ENCODE measurements around the gene ST7. TPM values are rescaled to one million over a fixed set of nuclear protein-coding genes. Genes with fewer than 3 reads are reported as not detected.

The ST7 gene
- total RNA-seq, 2 experiments from 2014 or later, result 9.6 to 10.7 TPM

GRCh38 chr7:117250245-117250644 is 296.9 kb downstream of the ST7 start:
- DNase-seq (ENCODE audit: low spot score), result no peak
- no TSS peak for BruUV-seq (replicated peaks)
- Histone ChIP-seq H3K27ac (ENCODE audit: low read depth, low read length, poor library complexity, severe bottlenecking) (no peak overlapping the region), H3K4me2 (ENCODE audit: low read length) (no peak overlapping the region), H4K20me1 (ENCODE audit: insufficient read depth, low read length) (no peaks in the 10 kb centered on the region), H3K4me1 (ENCODE audit: insufficient read depth, low read length, poor library complexity, severe bottlenecking) (no peaks in the 10 kb centered on the region), H2AFZ (ENCODE audit: low read length) (no peak overlapping the region), H3K4me3 (ENCODE audit: low read depth, low read length, poor library complexity, severe bottlenecking) (no peak overlapping the region), H3K79me2 (ENCODE audit: insufficient read depth, low read depth, low read length) (no peaks in the 10 kb centered on the region), H3K9me3 (ENCODE audit: low read length) (no peaks in the 10 kb centered on the region), H3K9me2 (ENCODE audit: insufficient read depth, low read length) (no peaks in the 10 kb centered on the region), H3K36me3 (ENCODE audit: insufficient read depth, low read length) (no peaks in the 10 kb centered on the region)
- ChIA-PET POLR2A (interaction anchor here (0.8 to 1.1 kb wide), 3 partner anchors 14 to 124 kb away, joined by 3 read pairs; no protein-coding TSS in a partner anchor), CTCF (ENCODE audit: unreplicated experiment) (no interaction called here)
- intact Hi-C loops (cut with micrococcal nuclease; ENCODE audit: unreplicated experiment), result no loop called here
- TF ChIP-seq, protein P1, sequence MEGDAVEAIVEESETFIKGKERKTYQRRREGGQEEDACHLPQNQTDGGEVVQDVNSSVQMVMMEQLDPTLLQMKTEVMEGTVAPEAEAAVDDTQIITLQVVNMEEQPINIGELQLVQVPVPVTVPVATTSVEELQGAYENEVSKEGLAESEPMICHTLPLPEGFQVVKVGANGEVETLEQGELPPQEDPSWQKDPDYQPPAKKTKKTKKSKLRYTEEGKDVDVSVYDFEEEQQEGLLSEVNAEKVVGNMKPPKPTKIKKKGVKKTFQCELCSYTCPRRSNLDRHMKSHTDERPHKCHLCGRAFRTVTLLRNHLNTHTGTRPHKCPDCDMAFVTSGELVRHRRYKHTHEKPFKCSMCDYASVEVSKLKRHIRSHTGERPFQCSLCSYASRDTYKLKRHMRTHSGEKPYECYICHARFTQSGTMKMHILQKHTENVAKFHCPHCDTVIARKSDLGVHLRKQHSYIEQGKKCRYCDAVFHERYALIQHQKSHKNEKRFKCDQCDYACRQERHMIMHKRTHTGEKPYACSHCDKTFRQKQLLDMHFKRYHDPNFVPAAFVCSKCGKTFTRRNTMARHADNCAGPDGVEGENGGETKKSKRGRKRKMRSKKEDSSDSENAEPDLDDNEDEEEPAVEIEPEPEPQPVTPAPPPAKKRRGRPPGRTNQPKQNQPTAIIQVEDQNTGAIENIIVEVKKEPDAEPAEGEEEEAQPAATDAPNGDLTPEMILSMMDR (conservative IDR thresholded peaks at IDR 0.05; ENCODE audit: low read length), result no peak

DNA sequence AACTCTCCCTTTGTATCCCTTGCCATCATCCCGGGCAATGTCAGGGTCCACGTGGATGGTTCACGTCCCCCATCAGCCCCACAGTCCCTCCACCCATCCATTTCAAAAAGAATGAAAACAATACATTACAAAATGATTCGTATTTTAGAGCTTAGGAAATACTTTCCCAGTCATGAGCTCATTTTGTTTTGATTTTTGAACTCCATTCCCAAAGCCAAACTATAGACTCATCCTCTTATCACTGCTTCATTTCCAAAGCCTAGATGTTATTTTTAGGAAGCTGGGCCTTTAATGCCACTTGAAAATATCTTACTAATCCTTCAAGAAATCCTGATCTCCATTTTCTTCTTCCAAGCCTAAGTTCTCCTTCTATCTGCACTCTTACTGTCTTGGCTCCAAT is 297.5 kb downstream of the ST7 start:
- no peaks in the 10 kb centered on the region for H3K4me1 ChIP-seq (ENCODE audit: insufficient read depth, low read length, poor library complexity, severe bottlenecking)
- no TSS peak for BruUV-seq (replicated peaks)
- H3K36me3 ChIP-seq (ENCODE audit: insufficient read depth, low read length), result no peaks in the 10 kb centered on the region
- intact Hi-C loops (cut with micrococcal nuclease; ENCODE audit: unreplicated experiment), result no loop called here
- H3K4me3 ChIP-seq (ENCODE audit: low read depth, low read length, poor library complexity, severe bottlenecking), result no peak overlapping the region
- no peak for TF ChIP-seq EZH2phosphoT487 (IDR thresholded peaks at IDR 0.05; ENCODE audit: borderline replicate concordance, low read depth, low read length)
- TF ChIP-seq, protein P1 (conservative IDR thresholded peaks at IDR 0.05; ENCODE audit: low read length), result no peak
- no peak overlapping the region for H3K27ac ChIP-seq (ENCODE audit: low read depth, low read length, poor library complexity, severe bottlenecking)
- ChIA-PET POLR2A (interaction anchor here (1.1 kb wide), 2 partner anchors 20 to 125 kb away, joined by 3 read pairs; no protein-coding TSS in a partner anchor), CTCF (ENCODE audit: unreplicated experiment) (no interaction called here)
- no peak for DNase-seq (ENCODE audit: low spot score)
- H3K9me2 ChIP-seq (ENCODE audit: insufficient read depth, low read length), result no peaks in the 10 kb centered on the region
- H3K79me2 ChIP-seq (ENCODE audit: insufficient read depth, low read depth, low read length), result no peaks in the 10 kb centered on the region
- H3K4me2 ChIP-seq (ENCODE audit: low read length), result no peak overlapping the region
- H4K20me1 ChIP-seq (ENCODE audit: insufficient read depth, low read length), result no peaks in the 10 kb centered on the region
- H2AFZ ChIP-seq (ENCODE audit: low read length), result no peak overlapping the region
- H3K9me3 ChIP-seq (ENCODE audit: low read length), result no peaks in the 10 kb centered on the region

- Histone ChIP-seq H3K27ac (ENCODE audit: low read depth, low read length, poor library complexity, severe bottlenecking) (no peak overlapping the region), H3K9me2 (ENCODE audit: insufficient read depth, low read length) (no peaks in the 10 kb centered on the region), H2AFZ (ENCODE audit: low read length) (no peak overlapping the region), H3K79me2 (ENCODE audit: insufficient read depth, low read depth, low read length) (no peaks in the 10 kb centered on the region), H3K4me2 (ENCODE audit: low read length) (no peak overlapping the region), H3K36me3 (ENCODE audit: insufficient read depth, low read length) (no peaks in the 10 kb centered on the region), H4K20me1 (ENCODE audit: insufficient read depth, low read length) (no peaks in the 10 kb centered on the region), H3K4me3 (ENCODE audit: low read depth, low read length, poor library complexity, severe bottlenecking) (no peak overlapping the region), H3K9me3 (ENCODE audit: low read length) (no peaks in the 10 kb centered on the region), H3K4me1 (ENCODE audit: insufficient read depth, low read length, poor library complexity, severe bottlenecking) (no peaks in the 10 kb centered on the region)
- TF ChIP-seq, protein P1 (conservative IDR thresholded peaks at IDR 0.05; ENCODE audit: low read length), result no peak
- no peak for TF ChIP-seq EZH2phosphoT487 (IDR thresholded peaks at IDR 0.05; ENCODE audit: borderline replicate concordance, low read depth, low read length)
- CTCF ChIA-PET (ENCODE audit: unreplicated experiment), result no interaction called here
- no TSS peak for BruUV-seq (replicated peaks)
- intact Hi-C loops (cut with micrococcal nuclease; ENCODE audit: unreplicated experiment), result no loop called here
- POLR2A ChIA-PET, result no interaction called here
- DNase-seq (ENCODE audit: low spot score), result no peak
These were observed 298.4 kb downstream of the ST7 start for GRCh38 chr7:117251687-117252086.

Data from OCI-LY7 (cell line).